ENCODE results near the gene TOLLIP.
A peak's percentile ranks its signal among the peaks of the same experiment; 100 is the strongest.
"Not testable (repeated sequence)": the region's sequence is repeated elsewhere in the genome, so short reads cannot be mapped to it uniquely, and the experiment has no call there.

Gene TOLLIP

DNA sequence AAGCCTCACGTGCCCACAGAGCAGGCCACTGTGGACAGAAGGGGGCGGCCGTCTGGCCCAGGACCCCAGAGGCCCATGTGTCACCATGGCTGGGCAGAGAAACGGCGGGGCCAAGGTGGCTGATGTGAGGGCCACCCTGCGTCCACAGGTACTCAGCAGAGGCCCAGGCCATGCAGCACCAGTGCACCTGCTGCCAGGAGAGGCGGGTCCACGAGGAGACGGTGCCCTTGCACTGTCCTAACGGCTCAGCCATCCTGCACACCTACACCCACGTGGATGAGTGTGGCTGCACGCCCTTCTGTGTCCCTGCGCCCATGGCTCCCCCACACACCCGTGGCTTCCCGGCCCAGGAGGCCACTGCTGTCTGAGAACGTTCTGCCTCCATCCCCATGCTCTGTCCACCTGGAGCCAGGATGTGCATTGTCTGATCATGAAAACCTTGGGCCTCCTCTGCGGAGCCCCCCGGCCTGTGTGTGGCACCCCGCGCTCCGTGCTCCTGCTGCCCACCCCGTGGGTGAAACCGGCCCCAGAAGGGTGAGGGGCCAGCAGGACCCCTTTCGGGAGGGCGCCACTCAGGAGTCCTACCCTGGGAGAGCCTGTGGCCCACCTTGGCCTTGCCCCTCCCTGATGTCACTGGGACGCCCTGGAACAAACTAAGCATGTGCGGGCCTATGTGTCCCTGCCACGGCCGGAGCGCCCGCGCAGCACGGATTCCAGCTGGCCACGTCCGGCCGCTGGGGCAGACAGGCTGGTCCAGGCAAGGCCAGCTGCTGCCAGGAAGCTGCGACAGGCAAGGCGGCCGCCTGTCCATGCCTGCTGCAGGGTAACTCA, 48.0 kb downstream of the TOLLIP start:
- no peak for DNase-seq

DNA sequence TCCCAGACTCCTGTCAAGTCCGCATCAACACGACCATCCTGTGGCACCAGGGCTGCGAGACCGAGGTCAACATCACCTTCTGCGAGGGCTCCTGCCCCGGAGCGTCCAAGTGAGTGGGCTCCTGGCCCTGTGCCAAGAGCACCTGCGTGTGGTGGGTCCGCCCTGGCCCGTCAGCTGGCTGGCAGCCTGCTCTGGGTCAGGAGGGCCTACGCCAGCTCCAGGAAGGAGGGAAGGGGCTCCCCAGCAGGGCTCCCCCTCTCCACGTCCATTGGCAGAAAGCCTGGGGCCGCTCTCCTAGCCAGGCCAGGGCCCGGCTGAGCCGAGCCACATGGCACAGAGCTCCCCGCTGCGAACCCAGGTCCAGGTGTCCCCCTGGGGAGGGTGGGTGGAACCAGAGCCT, 48.8 kb downstream of the TOLLIP start:
- DNase-seq: no peak

DNA sequence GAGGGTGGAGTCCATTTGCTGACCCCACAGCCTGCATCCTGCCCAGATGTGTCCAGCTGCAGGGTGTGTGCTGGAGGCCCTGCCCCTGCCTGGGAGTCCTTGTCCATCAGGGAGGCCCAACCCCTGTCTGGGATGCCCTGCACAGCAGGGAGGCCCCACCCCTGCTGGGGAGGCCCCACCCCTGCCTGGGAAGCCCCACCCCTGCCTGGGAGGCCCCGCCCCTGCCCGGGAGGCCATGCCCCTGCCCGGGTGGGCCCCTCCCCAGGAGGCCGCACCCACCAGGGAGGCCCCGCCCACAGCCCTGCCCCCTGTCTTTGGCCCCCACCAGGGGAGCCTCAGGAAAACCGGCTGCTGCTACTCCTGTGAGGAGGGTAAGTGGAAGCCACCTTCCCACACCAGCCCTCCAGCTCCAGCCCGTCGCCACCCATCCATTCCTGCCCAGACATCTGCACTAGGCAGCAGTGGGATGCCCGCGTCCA, 49.4 kb downstream of the TOLLIP start:
- DNase-seq: peak; percentile 12

DNA sequence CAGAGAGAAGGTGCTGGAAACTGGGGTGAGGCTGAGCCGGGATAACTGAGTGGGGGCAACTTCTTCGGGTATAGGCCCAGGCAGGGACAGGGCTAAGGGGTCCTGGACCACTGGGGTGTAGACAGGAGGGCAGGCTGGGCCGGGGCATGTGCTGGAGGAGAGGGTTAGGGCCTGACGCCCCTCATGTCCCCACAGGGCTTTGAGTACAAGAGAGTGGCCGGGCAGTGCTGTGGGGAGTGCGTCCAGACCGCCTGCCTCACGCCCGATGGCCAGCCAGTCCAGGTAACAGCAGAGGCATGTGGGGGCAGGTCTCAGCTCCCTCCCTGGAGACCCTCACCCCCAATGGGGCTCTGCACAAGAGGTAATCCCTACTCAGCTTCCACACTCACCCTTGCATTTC, 49.9 kb downstream of the TOLLIP start:
- no peak for DNase-seq

DNA sequence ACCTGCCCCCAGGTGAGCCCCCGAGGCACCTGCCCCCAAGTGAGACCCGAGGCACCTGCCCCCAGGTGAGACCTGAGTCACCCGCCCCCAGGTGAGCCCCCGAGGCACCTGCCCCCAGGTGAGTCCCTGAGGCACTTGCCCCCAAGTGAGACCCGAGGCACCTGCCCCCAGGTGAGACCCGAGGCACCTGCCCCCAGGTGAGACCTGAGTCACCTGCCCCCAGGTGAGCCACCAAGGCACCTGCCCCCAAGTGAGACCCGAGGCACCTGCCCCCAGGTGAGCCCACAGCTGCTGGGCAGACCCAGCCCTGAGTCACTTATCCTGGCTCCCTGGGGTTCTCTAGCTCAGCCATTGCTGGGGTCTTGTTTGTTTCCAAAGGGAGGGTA, 50.4 kb downstream of the TOLLIP start:
- DNase-seq: no peak

DNA sequence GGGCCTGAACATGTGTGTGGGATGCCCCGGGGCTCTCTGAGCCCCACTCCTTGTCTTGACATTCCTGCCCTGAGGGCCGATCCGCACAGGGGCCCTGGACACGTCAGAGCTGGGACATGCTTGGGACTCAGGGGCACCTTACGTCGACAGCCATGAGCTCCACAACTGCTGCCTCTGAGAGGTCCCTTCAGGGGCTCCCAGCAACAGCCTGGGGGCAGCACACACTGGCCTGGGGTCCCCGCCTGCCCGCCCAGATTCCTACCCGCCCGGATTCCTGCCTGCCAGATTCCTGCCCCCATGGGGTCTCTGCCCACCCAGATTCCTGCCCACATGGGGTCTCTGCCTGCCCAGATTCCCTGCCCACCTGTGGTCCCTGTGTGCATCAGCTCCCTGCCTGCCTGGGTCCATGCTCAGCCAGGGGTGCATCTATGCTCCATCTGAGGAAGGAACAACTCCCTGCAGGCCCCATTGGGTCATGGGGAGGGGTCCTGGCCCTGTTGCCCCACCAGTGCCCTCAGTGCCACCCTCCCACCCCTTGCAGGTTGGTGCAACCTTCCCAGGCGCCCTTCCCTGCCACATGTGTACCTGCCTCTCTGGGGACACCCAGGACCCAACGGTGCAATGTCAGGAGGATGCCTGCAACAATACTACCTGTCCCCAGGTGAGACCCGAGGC, 50.9 kb downstream of the TOLLIP start:
- no peak for DNase-seq

DNA sequence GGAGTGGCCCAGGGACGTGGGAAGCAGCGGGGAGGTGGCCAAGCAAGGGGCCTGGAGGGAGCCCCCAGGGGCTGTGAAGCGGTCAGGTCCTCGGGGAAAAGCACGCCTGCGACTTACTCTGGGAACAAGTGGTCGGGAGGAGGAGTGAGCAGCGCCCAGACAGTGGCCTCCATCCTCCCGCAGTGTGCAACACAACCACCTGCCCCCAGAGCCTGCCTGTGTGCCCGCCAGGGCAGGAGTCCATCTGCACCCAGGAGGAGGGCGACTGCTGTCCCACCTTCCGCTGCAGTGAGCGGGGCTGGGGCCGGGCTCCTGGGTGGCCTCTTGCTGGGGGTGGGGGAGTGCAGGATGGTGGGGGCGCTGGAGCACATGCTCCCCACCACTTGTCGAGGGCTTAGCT, 51.5 kb downstream of the TOLLIP start:
- DNase-seq: no peak

DNA sequence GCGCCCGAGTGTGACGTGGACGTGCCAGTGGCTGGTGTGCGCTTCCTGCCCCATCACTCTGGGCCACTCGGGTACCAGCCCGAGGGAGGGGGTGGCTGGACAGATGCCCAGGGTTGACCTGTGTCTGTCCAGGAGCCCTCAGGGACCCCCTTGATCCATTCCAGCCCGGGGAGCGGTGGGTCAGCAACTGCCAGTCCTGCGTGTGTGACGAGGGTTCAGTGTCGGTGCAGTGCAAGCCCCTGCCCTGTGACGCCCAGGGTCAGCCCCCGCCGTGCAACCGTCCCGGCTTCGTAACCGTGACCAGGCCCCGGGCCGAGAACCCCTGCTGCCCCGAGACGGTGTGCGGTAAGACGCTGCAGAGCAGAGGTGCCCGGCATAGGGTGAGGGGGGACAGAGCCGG, 52.1 kb downstream of the TOLLIP start:
- no peak for DNase-seq

DNA sequence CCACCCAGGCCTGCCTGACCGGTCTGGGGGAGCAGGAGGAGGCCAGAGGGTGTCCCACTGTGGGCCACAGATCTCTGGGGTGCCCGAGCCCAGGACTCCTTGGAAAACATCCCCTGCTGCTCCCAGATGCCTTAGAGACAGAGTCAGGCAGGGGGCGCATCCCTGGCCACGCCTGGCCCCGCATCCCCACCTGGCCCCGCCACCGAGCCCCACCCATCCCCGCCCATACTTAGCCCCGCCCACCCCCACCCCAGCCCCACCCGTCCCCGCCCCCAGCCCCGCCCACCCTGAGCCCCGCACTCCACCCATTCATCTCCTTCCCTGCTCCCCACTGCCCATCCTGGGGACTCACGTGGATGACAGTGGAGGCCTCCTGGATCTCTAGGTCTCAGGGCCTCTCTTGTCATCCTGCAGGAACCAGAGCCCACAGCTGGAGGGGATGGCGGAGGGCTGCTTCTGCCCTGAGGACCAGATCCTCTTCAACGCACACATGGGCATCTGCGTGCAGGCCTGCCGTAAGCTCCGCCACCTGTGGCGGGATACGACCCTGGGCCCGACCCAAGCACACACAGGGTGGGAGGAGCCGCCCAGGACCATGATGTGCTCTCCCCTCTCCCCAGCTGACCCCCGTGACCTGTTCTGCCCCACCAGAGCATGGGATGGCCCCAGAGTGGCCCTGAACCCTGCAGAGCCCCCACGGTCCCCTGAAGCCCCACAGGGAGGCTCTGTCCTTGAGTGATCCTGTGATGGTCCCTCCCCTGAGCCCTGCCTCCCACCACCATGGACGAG, 53.0 kb downstream of the TOLLIP start:
- DNase-seq: no peak

DNA sequence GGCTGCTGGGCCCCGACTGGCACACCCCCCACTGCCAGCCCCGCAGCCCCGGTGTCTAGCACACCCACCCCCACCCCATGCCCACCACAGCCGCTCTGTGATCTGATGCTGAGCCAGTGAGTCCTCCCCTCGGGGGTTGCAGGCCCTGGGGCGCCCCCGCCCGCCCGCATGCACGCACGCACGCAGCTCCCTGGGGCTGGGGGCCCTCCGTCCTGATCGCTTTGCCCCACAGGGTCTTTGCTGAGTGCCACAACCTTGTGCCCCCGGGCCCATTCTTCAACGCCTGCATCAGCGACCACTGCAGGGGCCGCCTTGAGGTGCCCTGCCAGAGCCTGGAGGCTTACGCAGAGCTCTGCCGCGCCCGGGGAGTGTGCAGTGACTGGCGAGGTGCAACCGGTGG, 54.3 kb downstream of the TOLLIP start:
- DNase-seq: no peak

DNA sequence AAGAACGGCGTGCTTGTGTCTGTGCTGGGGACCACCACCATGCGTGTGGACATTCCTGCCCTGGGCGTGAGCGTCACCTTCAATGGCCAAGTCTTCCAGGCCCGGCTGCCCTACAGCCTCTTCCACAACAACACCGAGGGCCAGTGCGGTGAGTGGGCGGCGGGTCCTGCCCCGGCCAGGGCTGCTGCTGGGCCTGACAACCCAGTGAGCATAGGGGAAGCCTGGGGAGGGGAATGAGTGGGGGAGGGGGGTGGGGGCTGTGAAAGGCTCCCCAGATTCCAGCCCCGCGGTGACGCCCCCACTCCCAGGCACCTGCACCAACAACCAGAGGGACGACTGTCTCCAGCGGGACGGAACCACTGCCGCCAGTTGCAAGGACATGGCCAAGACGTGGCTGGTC, 54.7 kb downstream of the TOLLIP start:
- DNase-seq: no peak

DNA sequence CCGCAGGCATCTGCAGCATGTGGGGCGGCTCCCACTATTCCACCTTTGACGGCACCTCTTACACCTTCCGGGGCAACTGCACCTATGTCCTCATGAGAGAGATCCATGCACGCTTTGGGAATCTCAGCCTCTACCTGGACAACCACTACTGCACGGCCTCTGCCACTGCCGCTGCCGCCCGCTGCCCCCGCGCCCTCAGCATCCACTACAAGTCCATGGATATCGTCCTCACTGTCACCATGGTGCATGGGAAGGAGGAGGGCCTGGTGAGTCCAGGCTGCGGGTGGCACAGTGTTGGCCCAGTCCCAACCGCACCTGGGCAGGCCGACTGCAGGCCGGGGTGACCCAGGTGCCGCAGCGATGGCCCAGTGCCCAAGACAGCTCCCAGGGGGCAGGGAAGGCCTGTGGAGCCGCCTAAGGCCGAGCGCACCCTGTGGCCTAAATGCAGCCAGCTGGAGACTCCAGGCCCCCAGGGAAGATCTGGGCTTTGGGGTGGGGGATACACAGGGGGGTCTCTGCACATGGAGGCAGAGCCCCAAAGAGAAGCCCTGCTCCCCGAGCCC, 55.3 kb downstream of the TOLLIP start:
- no peak for DNase-seq

DNA sequence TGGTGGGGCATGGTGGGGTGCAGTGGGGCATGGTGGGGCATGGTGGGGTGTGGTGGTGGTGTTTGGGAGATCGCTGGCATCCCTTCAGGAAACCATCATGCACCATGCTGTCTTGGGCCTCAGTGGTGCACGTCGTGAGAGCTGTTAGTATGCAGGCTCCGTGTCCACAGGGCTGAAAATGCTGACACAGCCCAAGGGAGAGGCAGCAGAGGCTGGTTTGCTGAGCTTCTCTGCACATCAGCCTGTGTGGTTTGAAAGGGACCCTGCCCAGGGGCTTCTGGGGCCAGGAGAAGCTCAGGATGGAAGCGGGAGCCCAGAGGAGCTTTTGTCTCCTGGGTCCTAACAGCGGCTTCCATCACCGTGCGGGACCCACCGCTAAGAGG, 56.3 kb downstream of the TOLLIP start:
- no peak for DNase-seq

DNA sequence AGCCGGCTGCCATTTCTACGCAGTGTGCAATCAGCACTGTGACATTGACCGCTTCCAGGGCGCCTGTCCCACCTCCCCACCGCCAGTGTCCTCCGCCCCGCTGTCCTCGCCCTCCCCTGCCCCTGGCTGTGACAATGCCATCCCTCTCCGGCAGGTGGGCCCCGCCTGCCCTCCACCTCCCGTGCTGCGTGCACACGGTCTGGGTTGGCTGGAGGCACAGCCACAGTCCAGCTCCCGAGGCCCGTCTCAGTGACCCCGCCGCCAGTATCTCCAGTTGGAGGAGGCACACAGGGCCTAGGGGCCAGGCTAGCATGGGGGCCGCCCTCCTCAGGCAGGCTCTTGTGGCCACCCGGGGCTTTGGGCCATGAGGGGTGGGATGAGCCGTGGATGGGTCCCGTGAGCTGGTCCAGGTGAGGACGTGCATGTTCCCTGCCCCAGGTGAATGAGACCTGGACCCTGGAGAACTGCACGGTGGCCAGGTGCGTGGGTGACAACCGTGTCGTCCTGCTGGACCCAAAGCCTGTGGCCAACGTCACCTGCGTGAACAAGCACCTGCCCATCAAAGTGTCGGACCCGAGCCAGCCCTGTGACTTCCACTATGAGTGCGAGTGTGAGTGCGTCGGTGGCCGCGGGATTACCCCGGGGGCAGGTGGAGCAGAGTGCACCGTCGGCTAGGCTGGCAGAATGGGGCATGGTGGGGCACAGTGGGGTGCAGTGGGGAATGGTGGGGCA, 56.9 kb downstream of the TOLLIP start:
- no peak for DNase-seq

DNA sequence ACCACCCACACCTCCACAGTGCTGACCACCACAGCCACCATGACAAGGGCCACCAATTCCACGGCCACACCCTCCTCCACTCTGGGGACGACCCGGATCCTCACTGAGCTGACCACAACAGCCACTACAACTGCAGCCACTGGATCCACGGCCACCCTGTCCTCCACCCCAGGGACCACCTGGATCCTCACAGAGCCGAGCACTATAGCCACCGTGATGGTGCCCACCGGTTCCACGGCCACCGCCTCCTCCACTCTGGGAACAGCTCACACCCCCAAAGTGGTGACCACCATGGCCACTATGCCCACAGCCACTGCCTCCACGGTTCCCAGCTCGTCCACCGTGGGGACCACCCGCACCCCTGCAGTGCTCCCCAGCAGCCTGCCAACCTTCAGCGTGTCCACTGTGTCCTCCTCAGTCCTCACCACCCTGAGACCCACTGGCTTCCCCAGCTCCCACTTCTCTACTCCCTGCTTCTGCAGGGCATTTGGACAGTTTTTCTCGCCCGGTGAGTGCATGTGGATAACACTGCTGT, 58.1 kb downstream of the TOLLIP start:
- no peak for DNase-seq

DNA sequence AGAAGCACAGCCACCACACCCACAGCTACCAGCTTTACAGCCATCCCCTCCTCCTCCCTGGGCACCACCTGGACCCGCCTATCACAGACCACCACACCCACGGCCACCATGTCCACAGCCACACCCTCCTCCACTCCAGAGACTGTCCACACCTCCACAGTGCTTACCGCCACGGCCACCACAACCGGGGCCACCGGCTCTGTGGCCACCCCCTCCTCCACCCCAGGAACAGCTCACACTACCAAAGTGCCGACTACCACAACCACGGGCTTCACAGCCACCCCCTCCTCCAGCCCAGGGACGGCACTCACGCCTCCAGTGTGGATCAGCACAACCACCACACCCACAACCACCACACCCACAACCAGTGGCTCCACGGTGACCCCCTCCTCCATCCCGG, 59.0 kb downstream of the TOLLIP start:
- DNase-seq: not testable (repeated sequence)

DNA sequence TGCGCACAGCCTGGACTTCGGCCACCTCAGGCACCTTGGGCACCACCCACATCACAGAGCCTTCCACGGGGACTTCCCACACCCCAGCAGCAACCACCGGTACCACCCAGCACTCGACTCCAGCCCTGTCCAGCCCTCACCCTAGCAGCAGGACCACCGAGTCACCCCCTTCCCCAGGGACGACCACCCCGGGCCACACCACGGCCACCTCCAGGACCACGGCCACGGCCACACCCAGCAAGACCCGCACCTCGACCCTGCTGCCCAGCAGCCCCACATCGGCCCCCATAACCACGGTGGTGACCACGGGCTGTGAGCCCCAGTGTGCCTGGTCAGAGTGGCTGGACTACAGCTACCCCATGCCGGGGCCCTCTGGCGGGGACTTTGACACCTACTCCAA, 60.5 kb downstream of the TOLLIP start:
- DNase-seq: not testable (repeated sequence)

DNA sequence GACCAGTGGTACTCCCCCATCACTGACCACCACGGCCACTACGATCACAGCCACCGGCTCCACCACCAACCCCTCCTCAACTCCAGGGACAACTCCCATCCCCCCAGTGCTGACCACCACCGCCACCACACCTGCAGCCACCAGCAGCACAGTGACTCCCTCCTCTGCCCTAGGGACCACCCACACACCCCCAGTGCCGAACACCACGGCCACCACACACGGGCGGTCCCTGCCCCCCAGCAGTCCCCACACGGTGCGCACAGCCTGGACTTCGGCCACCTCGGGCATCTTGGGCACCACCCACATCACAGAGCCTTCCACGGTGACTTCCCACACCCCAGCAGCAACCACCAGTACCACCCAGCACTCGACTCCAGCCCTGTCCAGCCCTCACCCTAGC, 62.4 kb downstream of the TOLLIP start:
- not testable (repeated sequence) for DNase-seq

DNA sequence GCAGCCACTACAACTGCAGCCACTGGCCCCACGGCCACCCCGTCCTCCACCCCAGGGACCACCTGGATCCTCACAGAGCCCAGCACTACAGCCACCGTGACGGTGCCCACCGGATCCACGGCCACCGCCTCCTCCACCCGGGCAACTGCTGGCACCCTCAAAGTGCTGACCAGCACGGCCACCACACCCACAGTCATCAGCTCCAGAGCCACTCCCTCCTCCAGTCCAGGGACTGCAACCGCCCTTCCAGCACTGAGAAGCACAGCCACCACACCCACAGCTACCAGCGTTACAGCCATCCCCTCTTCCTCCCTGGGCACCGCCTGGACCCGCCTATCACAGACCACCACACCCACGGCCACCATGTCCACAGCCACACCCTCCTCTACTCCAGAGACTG, 63.1 kb downstream of the TOLLIP start:
- not testable (repeated sequence) for DNase-seq

DNA sequence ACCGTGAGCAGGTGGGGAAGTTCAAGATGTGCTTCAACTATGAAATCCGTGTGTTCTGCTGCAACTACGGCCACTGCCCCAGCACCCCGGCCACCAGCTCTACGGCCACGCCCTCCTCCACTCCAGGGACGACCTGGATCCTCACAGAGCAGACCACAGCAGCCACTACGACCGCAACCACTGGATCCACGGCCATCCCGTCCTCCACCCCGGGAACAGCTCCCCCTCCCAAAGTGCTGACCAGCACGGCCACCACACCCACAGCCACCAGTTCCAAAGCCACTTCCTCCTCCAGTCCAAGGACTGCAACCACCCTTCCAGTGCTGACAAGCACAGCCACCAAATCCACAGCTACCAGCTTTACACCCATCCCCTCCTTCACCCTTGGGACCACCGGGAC, 63.7 kb downstream of the TOLLIP start:
- not testable (repeated sequence) for DNase-seq

DNA sequence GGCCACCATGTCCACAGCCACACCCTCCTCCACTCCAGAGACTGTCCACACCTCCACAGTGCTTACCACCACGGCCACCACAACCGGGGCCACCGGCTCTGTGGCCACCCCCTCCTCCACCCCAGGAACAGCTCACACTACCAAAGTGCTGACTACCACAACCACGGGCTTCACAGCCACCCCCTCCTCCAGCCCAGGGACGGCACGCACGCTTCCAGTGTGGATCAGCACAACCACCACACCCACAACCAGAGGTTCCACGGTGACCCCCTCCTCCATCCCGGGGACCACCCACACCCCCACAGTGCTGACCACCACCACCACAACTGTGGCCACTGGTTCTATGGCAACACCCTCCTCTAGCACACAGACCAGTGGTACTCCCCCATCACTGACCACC, 64.9 kb downstream of the TOLLIP start:
- not testable (repeated sequence) for DNase-seq

DNA sequence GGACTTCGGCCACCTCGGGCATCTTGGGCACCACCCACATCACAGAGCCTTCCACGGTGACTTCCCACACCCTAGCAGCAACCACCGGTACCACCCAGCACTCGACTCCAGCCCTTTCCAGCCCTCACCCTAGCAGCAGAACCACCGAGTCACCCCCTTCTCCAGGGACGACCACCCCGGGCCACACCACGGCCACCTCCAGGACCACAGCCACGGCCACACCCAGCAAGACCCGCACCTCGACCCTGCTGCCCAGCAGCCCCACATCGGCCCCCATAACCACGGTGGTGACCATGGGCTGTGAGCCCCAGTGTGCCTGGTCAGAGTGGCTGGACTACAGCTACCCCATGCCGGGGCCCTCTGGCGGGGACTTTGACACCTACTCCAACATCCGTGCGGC, 65.9 kb downstream of the TOLLIP start:
- not testable (repeated sequence) for DNase-seq
